ENCODE results near the gene PDCD11. TPM values are rescaled to one million over a fixed set of nuclear protein-coding genes. Genes with fewer than 3 reads are reported as not detected.

The PDCD11 gene
- total RNA-seq, 1 donor from 2014 or later, result 73.2 TPM

- Mint-ChIP-seq H3K27ac (ENCODE audit: unreplicated experiment) (no peak overlapping the region), H3K9me3 (ENCODE audit: unreplicated experiment) (peaks cover 2% of the 10 kb centered on the region), H3K36me3 (ENCODE audit: unreplicated experiment) (no peaks in the 10 kb centered on the region), H3K4me1 (ENCODE audit: low read depth, unreplicated experiment) (no peaks in the 10 kb centered on the region), H3K27me3 (ENCODE audit: unreplicated experiment) (no peaks in the 10 kb centered on the region), H3K4me3 (ENCODE audit: unreplicated experiment) (no peak overlapping the region)
- no peak for DNase-seq
- TF ChIP-seq CTCF (IDR thresholded peaks at IDR 0.05; ENCODE audit: partially characterized antibody, unreplicated experiment), result no peak
These were observed 44.8 kb downstream of the PDCD11 start for GRCh38 chr10:103441206-103441605.

- Mint-ChIP-seq H3K4me1 (ENCODE audit: low read depth, unreplicated experiment) (no peaks in the 10 kb centered on the region), H3K36me3 (ENCODE audit: unreplicated experiment) (no peaks in the 10 kb centered on the region), H3K4me3 (ENCODE audit: unreplicated experiment) (no peak overlapping the region), H3K27ac (ENCODE audit: unreplicated experiment) (no peak overlapping the region), H3K27me3 (ENCODE audit: unreplicated experiment) (no peaks in the 10 kb centered on the region), H3K9me3 (ENCODE audit: unreplicated experiment) (peaks cover 2% of the 10 kb centered on the region)
- TF ChIP-seq CTCF (IDR thresholded peaks at IDR 0.05; ENCODE audit: partially characterized antibody, unreplicated experiment), result no peak
- no peak for DNase-seq
These were observed 45.2 kb downstream of the PDCD11 start for GRCh38 chr10:103441611-103442010.

- Mint-ChIP-seq H3K36me3 (ENCODE audit: unreplicated experiment) (no peaks in the 10 kb centered on the region), H3K4me3 (ENCODE audit: unreplicated experiment) (no peak overlapping the region), H3K9me3 (ENCODE audit: unreplicated experiment) (peaks cover 2% of the 10 kb centered on the region), H3K27ac (ENCODE audit: unreplicated experiment) (no peak overlapping the region), H3K27me3 (ENCODE audit: unreplicated experiment) (no peaks in the 10 kb centered on the region), H3K4me1 (ENCODE audit: low read depth, unreplicated experiment) (no peaks in the 10 kb centered on the region)
- no peak for DNase-seq
- no peak for TF ChIP-seq CTCF (IDR thresholded peaks at IDR 0.05; ENCODE audit: partially characterized antibody, unreplicated experiment)
These were observed 45.6 kb downstream of the PDCD11 start for GRCh38 chr10:103442031-103442461.

GRCh38 chr10:103443475-103444185, 47.2 kb downstream of the PDCD11 start:
- peaks cover 5% of the 10 kb centered on the region for H3K36me3 Mint-ChIP-seq (ENCODE audit: unreplicated experiment)
- H3K27me3 Mint-ChIP-seq (ENCODE audit: unreplicated experiment), result peaks cover 2% of the 10 kb centered on the region
- H3K9me3 Mint-ChIP-seq (ENCODE audit: unreplicated experiment), result peaks cover 4% of the 10 kb centered on the region
- no peak for DNase-seq
- no peak for TF ChIP-seq CTCF (IDR thresholded peaks at IDR 0.05; ENCODE audit: partially characterized antibody, unreplicated experiment)
- no peak overlapping the region for H3K4me3 Mint-ChIP-seq (ENCODE audit: unreplicated experiment)
- H3K27ac Mint-ChIP-seq (ENCODE audit: unreplicated experiment), result no peak overlapping the region
- peaks cover 6% of the 10 kb centered on the region for H3K4me1 Mint-ChIP-seq (ENCODE audit: low read depth, unreplicated experiment)

GRCh38 chr10:103444478-103444877, 48.1 kb downstream of the PDCD11 start:
- no peak for TF ChIP-seq CTCF (IDR thresholded peaks at IDR 0.05; ENCODE audit: partially characterized antibody, unreplicated experiment)
- Mint-ChIP-seq H3K27me3 (ENCODE audit: unreplicated experiment) (peaks cover 2% of the 10 kb centered on the region), H3K4me3 (ENCODE audit: unreplicated experiment) (no peak overlapping the region), H3K27ac (ENCODE audit: unreplicated experiment) (no peak overlapping the region), H3K36me3 (ENCODE audit: unreplicated experiment) (peaks cover 8% of the 10 kb centered on the region), H3K4me1 (ENCODE audit: low read depth, unreplicated experiment) (peaks cover 7% of the 10 kb centered on the region), H3K9me3 (ENCODE audit: unreplicated experiment) (peaks cover 7% of the 10 kb centered on the region)
- no peak for DNase-seq
